ENCODE measurements around the gene TOMM22.

DNA sequence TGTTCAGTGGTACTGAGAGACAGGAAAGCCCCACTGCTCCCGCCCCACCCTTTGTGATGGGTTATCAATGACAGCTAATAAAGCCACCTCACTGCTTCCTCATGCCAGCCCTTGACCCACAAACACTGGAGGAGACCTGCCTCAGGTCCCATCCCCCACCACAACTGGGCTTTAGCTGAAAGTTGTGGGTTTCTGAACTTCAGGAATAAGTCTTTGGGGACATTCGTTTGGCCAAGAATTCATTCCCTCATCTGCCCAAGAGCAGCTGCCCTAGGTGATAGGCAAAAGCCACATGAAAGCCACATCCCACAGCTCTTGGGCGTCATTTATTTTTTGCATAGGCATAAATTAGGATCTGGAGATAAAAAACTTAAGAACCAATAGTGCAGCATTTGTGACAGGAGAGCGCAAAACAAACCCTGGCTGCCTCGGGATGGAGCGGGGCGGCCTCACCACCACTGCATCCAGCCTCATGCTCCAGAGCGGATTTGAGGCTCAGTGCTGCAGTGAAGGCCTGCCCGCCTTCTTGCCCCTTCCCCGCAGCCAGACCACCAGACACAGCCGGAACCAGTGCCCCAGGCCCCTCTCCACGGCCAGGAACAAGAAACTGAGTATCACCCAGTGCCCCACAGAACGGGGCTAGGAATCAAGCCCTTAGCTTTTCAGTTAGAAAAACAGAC is 52.8 kb downstream of the TOMM22 start:
- peak in 2 of 3 donors; percentile 54 to 78 for TF ChIP-seq POLR2AphosphoS5 (IDR thresholded peaks at IDR 0.05)
- TF ChIP-seq, protein P1, sequence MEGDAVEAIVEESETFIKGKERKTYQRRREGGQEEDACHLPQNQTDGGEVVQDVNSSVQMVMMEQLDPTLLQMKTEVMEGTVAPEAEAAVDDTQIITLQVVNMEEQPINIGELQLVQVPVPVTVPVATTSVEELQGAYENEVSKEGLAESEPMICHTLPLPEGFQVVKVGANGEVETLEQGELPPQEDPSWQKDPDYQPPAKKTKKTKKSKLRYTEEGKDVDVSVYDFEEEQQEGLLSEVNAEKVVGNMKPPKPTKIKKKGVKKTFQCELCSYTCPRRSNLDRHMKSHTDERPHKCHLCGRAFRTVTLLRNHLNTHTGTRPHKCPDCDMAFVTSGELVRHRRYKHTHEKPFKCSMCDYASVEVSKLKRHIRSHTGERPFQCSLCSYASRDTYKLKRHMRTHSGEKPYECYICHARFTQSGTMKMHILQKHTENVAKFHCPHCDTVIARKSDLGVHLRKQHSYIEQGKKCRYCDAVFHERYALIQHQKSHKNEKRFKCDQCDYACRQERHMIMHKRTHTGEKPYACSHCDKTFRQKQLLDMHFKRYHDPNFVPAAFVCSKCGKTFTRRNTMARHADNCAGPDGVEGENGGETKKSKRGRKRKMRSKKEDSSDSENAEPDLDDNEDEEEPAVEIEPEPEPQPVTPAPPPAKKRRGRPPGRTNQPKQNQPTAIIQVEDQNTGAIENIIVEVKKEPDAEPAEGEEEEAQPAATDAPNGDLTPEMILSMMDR (IDR thresholded peaks at IDR 0.05 in 8 of 11, conservative IDR thresholded peaks at IDR 0.05 in 3 of 11), result no peak
- TF ChIP-seq POLR2A (IDR thresholded peaks at IDR 0.05), result no peak
